ENCODE data around the gene BHMT.
"Not testable (repeated sequence)": the region's sequence is repeated elsewhere in the genome, so short reads cannot be mapped to it uniquely, and the experiment has no call there.

Gene BHMT

DNA sequence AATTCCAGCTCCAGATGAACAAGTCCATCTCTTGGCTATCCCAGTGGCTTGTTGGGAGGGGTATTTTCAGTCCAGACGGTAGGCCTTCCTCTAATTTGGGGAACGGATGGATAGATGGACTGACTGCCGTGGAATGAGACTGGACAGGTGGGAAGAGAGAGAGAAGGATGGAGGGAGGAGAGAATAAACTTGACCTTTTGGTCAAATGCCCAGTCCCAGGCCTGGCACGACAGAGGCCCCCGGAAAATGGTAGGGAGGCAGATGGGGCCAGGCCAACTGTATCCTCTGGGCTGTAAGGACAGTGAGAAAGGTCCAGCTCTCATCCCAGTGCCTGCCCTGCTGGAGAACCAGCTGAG, 1.1 kb downstream of the BHMT start:
- no peak for DNase-seq

- DNase-seq = no peak
These were observed 7.9 kb downstream of the BHMT start for GRCh38 chr5:79119486-79119885.

GRCh38 chr5:79120221-79120620, 8.6 kb downstream of the BHMT start:
- DNase-seq = no peak

DNA sequence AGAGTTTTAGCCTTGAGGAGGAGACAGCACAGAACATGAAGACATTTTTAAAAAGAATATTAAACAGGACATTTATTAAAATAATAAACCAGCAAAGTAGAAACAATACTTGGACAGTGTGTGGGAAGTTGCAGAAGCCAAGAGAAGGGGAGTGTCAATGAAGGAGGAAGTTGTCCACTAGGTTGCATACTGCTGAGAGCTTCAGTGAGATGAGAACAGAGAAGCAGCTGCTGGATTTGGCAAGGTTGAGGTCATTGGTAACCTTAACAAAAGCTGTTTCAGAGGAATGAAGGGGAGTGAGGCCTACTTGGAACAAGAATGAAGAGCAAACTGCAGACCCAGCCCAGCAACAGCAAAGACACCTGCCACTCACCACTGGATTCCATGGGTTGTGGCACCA, 11.4 kb downstream of the BHMT start:
- no peak for DNase-seq

- DNase-seq = no peak
These were observed 13.0 kb downstream of the BHMT start for GRCh38 chr5:79124607-79125006.

GRCh38 chr5:79130781-79131180, 19.2 kb downstream of the BHMT start:
- DNase-seq = no peak

DNA sequence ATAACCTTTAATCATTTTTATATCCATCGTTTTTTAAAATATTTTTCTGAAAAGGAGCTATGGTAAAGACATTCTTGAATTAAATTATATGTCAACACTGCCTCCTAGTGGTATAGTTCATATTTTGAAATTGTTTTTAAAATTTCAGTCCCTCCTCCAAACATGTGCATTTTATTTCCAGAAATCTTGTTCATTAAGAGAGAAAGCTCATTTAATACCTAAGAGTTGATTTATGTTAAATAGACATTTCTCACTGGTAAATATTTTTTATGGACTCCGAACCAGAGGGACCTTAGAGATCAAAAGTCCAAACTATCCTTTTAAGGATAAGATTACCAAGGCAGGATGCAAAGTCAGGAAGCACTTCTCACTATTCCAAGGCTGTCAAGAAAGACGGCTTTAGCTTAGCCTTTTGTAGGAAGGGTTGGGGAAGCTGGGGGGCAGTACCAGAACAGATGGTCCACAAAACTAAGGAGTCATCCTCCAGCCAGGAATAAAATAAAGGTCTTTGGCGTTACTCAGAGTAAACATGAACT, 21.6 kb downstream of the BHMT start:
- peak; percentile 11 for DNase-seq

DNA sequence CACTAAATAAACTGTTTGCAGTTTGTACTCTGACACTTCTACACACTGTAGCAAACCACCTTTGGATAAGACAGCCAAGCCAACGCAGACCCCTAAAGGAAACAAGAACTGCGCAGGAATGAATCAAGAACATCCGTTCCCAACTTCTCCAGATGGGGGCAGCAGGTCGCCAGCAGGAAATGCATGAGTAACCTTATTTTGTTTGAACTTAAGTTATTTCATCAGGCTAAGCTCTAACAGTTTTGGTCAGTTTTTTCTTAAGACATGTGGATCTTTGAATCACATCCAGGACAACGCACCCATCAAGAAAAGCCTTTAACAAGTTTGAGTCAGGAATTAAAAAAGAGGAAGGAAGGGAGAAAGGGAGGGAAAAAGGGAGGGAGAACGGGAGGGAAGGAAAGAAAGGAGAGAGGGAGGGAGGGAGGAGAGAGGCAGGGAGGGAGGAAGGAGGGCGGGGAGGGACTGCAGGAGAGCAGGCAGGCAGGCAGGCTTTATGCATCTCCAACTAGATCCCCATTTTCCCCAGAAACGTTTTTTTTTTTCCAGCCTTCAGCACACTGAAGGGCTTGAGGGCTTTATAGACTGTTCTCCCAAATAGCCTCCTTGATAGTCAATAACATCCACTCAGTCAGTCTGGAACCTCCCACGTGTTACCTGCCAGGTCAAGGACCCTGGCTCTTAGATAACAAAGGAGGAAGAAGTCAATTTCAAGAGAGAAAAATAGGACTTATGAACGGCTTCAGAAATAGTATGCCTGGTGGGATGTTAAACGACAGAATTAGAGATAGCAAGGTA, 22.2 kb downstream of the BHMT start:
- peak; percentile 52 for DNase-seq

DNA sequence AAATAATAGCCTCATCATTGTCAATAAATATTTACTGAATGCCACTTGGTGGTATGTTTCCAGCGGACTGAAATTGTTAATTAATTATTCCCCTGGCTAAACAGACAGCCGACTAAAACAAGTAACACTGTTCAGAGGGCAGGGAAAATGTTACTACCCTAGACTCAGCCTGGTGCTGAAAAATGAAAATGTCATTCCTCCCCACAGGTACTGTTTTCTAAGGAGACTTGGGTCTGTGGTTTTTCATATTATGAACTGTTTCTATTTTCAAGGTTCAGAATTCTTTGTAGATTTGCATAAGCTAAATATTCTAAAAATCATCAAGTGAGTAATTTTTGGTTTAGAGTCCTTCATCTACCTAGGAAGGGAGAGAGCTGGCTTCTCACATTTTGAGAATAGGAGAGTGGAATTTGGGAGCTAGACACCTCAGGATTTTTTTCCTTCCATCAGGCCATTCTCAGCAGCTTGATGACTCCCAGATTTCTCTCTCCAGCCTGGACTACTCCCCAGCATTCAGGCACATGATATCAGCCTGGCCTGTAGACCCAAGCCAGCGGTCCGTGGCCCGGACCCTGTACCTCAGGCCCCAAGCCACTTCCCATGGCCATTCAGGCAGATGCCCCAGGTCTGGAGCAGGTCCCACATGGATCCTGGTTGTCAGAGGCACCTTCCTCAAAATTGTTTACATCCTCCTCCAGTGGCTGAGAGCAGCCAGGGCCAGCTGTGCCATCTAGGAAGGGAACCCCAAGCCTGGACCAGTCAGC, 24.4 kb downstream of the BHMT start:
- DNase-seq = no peak

DNA sequence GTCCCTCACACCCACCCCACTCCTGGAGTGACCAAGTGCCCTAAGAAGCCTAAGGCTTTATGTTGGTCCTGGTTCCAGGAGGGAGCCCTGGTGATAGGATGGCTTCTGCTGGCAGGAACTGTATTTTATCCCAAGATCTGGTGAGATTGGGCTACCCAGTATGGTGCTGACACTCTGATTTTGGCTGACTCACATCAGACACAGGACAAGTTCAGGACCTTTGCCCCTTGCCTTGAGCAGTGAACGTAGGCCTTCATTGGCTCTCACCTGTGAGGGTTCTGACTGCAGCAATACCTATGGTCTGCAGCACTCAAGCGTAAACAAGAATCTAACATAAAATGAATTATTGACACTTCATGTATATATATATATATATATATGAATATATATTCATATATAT, 25.0 kb downstream of the BHMT start:
- no peak for DNase-seq

DNA sequence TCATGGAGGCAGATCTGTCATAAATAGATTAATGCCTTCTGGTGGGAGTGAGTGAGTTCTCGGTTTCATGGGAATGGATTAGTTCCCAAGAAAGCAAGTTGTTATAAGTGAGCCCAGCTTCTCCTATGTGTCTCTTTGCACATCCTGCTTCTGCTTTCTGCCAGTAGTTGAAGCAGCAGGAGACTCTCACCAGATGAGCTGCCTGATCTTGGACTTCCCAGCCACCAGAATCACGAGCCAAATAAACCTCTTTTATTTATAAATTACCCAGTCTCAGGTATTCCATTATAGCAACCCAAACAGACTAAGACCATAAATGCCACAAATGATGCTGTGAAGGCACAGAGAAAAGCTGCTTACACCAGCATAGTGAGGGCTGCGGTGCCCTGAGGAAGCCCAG, 28.9 kb downstream of the BHMT start:
- DNase-seq = no peak

GRCh38 chr5:79143684-79144379, 32.2 kb downstream of the BHMT start:
- DNase-seq = no peak

GRCh38 chr5:79147076-79147475, 35.5 kb downstream of the BHMT start:
- DNase-seq = no peak

- DNase-seq = no peak
These were observed 37.8 kb downstream of the BHMT start for GRCh38 chr5:79149433-79149832.

- no peak for DNase-seq
These were observed 40.5 kb downstream of the BHMT start for GRCh38 chr5:79151942-79152671.

DNA sequence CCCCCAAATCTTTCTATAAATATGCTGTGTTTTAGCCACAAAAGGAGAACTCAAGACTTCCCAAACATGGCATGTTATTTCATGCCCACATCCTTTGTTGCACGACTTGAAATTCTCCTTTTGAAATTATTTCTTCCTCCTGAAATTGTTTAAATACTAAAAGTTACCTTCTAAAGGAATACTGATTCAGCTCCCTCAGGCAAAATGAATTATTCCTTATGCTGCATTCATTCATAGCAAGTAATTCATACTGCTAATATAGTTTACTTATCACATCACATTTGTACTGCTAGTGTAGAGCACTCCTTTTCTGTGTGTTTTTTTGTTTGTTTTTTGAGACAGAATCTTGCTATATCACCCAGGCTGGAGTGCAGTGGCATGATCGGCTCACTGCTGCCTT, 45.7 kb downstream of the BHMT start:
- DNase-seq = no peak

DNA sequence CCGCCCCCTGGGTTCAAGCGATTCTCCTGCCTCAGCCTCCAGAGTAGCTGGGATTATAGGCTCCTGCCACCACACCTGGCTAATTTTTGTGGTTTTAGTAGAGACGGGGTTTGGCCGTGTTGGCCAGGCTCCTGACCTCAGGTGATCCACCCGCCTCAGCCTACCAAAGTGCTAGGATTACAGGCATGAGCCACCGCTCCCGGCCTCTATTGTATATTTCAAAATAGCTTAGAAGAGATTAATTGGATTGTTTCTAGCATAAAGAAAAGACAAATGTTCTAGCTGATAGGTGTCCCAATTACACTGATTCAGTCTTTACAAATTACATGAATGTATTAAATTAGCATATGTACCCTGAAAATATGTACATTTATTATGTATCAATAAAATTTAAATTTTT, 50.0 kb downstream of the BHMT start:
- DNase-seq = not testable (repeated sequence)

- DNase-seq = no peak
These were observed 56.4 kb downstream of the BHMT start for GRCh38 chr5:79168031-79168430.

DNA sequence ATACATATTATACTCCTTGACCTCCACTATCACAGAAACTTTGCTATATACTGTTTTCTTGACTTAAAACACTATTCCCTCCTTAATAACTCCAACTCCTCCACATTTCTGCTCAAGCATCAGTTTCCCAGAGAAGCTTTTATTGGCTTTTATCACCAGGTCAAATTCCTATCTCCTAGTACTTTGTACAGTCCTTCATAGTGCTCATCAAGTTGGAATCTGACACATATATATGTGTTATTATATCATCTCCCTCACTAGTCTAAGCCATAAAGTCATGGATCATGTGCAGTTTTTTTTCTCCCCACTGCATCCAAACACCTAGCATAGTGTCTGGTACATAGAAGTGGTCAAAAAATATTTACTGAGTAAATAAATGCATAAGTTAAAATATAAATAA, 59.1 kb downstream of the BHMT start:
- DNase-seq = no peak

DNA sequence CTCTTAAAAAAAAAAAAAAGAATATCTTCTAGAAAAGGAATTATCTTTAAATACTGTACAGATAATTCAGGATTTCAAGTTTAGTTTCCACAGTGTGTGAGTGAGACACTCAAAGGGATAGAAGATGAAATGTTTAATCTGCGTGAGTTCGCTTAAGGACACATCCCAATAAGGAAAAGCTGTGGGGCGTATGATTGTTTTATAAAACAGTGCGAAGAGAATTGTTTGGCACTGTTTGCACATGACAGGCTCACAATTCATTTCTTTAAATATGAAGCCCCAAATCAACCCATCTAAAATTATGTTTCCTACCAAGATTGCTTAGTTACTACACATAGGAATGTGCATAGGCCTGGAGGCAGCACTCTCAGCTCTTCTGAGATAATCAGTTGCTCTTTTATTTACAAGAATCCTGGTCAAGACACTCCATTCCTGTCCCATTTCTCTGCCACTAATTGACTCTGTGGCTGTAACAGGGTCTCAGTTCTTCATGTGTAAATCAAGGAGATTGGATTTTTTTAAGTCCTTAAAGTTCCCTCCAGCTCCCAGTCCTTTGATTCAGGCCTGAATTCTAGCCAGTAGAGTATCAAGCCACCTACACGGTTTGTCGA, 60.1 kb downstream of the BHMT start:
- DNase-seq = no peak

GRCh38 chr5:79172269-79172668, 60.7 kb downstream of the BHMT start:
- DNase-seq = no peak

GRCh38 chr5:79173626-79174025, 62.0 kb downstream of the BHMT start:
- no peak for DNase-seq

GRCh38 chr5:79180449-79180848, 68.8 kb downstream of the BHMT start:
- DNase-seq = not testable (repeated sequence)

Data from SHP77 treated with DMSO at 0.1 percent for 48 hours (cell line).